Epithelial cell of esophagus (primary cell): ENCODE measurements around the gene SLC9A8.

Experiments
- DNase-seq: peaks from one replicate; pipeline ENCODE4 v3.0.0; 2010; ENCODE audit warnings: low read depth
- H3K4me3 ChIP-seq: 2 replicates; pipeline ENCODE4 v1.5.1; 2011; ENCODE audit warnings: mild to moderate bottlenecking, low read length, control low read depth
- CTCF ChIP-seq: IDR thresholded peaks from 2 replicates; pipeline ENCODE4 v1.5.1; 2011; ENCODE audit warnings: low read depth, mild to moderate bottlenecking, low read length, control low read depth, inconsistent platforms; ENCODE audit not compliant: insufficient read depth; ENCODE audit errors: missing control alignments

The SLC9A8 gene

GRCh38 chr20:49936153-49937026 lies 123.8 kb downstream of the SLC9A8 start, which contains the start of gene RNF114:
TSS of gene RNF114 (plus strand) at chr20:49936397. CDS start at chr20:49936413, 16 bp downstream.
- DNase-seq = peak; percentile 91
- no peak for TF ChIP-seq CTCF
- peak within 1 kb of the TSS; percentile 84 for H3K4me3 ChIP-seq

DNA sequence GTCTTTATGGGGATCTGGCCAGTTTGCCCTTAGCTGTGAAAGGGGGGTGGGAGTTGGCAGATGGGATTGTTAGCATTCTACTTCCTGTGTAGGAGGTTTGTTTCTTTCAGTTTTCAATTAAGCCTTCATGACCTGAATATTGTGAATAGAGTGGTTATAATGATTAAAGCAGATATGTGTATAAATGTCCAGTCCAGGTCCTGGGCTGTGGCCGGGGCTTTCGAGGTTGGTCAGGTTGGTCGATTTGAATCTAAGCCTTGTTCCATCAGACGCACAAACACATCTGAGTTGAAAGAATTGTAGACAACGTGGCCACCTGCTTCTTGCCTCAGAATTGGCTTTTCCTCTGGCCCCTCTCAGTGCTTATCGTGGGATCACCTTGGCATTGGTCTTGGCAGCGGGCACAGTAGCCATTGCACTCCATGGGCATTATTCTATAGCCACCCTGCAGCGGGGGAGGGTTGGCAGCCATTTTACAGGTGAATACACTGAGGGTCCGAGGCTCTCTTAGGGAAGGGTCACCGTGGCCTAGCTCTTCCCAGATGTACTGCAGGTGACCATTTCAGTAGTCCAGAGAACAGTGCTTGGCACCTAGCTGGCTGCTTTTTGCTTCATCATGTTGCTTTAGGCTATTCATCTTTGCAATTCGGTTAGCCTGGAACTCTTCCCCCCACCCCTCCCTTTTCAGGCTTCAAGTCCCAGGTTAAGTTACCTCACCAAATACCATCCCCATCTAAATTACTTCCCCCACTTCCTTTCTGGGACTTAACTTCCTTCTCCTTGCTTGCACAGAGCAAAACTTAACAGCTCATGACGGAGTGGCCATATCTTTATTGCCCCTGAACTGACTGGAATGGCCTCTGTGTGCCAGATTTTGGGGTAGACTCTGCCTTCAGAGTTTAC lies 124.7 kb downstream of the SLC9A8 start:
- no peak for TF ChIP-seq CTCF
- H3K4me3 ChIP-seq = peak overlapping the region; percentile 84
- peak; percentile 46 for DNase-seq

GRCh38 chr20:49938173-49939163 lies 125.8 kb downstream of the SLC9A8 start:
- no peak overlapping the region for H3K4me3 ChIP-seq
- no peak for DNase-seq
- no peak for TF ChIP-seq CTCF

GRCh38 chr20:49941456-49941855 lies 128.8 kb downstream of the SLC9A8 start:
- no peak overlapping the region for H3K4me3 ChIP-seq
- no peak for DNase-seq
- no peak for TF ChIP-seq CTCF
